Mononuclear cell (primary cell): ENCODE data around the gene FCRL4. TPM values are rescaled to one million over a fixed set of nuclear protein-coding genes. Genes with fewer than 3 reads are reported as not detected.

Experiments
- total RNA-seq: library from RNA; depleted of rRNA; stranded (reverse); fragments of >200 nt; gene quantifications from one replicate; pipeline ENCODE4 v1.2.3, GENCODE V29; 2012

Gene FCRL4
- total RNA-seq, 1 donor, result not detected

Other genes with a start within 250 kb of the FCRL4 start
- gene FCRL5, start 45.6 kb downstream of the FCRL4 start, total RNA-seq, result 6.6 TPM
- 8.8 TPM for gene FCRL3, start 102.7 kb upstream of the FCRL4 start, total RNA-seq
- 4.0 TPM for gene FCRL2, start 179.0 kb upstream of the FCRL4 start, total RNA-seq
- gene FCRL1, start 222.0 kb upstream of the FCRL4 start, total RNA-seq, result 25.5 TPM
- not detected for gene CD5L, start 243.7 kb upstream of the FCRL4 start, total RNA-seq